GM21529 (cell line): ENCODE results near the gene MBNL3.
A peak's percentile ranks its signal among the peaks of the same experiment; 100 is the strongest.
"Not testable (repeated sequence)": the region's sequence is repeated elsewhere in the genome, so short reads cannot be mapped to it uniquely, and the experiment has no call there.

Experiments used
- ATAC-seq: cut with Tn5 transposase; IDR thresholded peaks from one replicate; pipeline ENCODE4 v1.9.1; 2021; ENCODE audit not compliant: unreplicated experiment

MBNL3 gene

DNA sequence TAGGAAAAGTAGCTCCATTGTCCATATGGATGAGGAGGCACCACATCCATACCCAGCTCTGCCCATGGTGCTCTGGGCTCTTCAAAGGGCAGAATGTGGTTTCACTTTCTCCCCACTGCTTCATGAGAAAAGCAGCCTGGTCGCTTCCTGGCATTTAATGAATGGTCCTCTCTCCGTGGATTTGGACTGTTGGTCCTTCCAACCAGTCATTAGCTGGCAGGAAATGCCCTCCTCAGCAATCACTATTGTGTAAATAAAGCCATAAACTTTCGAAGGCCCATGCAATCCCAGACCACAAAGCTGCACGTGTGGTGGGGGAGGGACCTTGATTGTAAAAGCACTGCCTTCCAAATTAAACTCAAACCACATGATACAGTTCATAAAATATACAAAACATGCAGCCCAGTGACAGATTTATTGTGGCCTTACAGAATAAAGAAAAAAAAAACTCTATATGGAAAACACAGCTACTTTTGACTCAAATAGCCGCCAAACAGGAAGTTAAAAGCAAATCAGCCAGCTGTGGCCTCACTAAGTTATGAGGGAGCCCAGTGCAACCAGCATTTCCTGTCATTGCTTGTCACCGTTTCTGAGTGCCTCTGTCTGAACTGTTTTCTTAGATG is 8.1 kb downstream of the MBNL3 start:
- peak; percentile 90 for ATAC-seq

DNA sequence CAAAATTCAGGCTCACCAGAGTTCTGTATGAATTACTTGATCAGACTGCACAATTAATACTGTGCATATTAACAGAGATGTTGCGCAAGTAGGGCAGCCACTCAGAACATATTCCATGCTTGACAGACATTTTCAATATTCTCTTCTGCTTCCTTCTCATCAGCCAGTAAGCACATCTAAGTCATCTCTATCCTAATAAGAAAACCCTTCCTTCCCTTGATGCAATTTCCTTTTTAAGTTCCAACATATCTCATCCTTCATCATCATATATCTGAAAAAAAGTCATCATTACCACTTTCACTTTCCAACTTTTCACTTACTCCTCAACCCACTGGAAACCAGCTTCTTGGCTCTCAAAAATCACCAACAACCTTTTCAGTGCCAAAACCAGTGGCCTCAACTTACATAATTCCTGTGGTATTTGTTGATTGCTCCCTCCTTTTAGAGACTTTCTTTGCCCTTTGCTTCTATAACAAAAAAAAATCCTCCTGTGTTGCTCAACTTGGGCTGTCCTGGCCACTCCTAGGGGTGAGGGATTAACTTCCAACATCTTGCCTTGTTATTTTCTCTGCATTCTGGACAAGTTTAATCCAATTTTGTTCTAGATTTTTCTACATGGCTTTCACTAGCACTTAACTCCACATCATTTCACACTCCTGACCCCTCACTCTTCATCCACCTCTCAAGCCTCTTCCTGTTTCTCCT is 14.1 kb downstream of the MBNL3 start:
- no peak for ATAC-seq

DNA sequence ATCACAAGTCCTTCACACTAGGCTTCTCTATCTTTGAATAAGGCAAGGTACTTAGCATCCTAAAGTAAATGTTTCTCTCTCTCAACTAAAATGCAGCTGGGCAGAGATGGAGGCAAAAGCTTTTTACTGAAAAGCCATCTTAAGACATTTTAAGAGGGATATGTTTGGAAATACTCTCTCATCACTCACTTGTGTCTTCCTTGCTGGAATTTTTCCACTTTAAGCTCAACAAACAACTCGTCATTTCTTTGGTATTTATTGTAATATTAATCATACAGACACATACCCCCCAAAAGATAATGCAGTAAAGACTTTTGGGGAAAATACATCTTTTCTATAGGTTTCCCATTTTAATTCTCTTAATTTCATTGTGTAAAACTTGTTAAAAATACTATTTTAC is 16.4 kb downstream of the MBNL3 start:
- ATAC-seq, result no peak

DNA sequence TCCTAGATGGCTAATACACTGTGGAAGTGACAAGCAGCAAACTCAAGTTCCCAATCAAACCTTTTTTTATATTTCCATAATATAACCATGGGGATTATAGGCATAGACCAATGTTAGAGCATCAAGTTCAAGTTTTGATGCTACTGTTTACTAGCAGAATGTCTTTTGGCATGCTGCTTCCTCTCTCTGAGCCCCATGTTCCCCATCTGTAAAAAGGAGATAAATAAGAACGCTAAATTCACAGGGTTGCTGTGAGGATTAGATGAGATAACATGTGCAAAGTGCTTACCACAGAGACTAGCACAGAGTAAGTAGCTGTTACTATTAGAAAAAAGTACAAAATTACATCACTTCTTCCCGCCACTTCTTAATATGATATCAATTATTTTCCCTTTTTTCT is 18.0 kb downstream of the MBNL3 start:
- no peak for ATAC-seq

DNA sequence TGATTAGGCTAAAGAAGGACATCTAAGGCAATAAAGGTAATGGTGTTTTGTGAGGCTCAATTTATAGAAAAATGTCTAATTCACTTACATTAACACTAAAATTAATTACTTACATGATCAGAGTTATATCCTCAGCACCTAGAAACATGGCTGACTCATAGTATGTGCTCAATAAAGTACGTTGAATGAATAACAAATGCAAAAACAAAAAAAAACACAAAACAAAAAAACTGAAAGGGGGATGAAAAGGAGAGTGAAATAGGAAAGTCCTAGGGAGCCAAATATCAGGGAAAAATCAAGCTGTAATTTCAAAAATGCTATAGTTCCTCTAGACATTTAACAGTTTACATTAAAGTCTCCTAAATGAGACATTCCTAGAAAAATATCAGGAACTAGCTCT is 18.7 kb downstream of the MBNL3 start:
- ATAC-seq, result no peak

DNA sequence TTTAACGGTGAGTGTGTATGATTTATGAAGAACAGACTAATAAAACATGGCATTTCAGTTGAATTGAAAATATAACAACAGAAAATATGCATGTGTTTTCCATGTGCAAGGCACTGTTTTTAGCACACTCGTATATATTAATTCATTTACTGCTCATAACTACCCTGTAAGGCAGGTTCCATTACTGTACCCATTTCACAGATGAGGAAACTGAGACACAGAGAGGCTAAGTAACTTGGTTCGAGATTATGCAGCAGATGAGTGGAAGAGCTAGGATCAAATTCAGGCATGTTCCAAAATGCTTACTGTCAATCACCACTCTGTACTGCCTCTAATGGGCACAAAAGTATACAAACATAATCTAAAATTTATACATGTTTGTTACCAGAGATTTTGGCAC is 20.4 kb downstream of the MBNL3 start:
- no peak for ATAC-seq

DNA sequence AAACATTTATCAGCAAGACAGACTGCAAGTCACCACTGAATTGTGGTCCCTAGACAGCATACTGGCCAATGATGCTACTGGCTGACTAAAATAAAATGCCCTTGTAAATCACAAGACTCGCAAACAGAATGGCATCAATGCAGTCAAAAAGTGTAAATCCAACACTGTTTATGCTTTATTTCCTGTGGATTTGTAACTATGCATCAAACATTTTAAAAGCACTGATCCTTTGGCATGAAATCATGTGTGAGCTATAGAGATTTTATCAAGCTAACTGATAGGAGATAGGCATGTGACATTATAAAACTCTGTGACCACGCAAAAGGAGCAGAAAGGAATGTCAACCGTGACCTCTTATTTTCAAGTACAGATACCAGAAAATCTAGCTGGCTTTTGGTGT is 20.8 kb downstream of the MBNL3 start:
- ATAC-seq, result no peak

DNA sequence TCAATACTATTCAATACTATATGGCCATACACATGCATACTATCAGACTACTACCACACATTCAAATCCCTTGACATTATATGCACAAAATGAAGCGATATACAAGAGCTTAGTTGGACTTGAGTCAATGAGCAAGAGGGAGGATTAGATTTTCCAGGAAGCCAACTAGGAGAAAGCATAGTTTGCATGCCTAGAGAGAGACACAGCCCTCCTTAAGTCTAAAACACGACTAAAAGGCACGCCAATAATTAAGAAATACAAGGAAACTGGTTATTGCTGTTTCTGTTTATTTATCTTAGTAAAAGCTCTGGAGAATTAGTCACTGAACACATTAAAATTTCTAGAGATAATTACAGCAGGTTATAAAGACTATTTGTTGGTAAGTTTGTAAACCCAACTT is 21.8 kb downstream of the MBNL3 start:
- ATAC-seq, result no peak

DNA sequence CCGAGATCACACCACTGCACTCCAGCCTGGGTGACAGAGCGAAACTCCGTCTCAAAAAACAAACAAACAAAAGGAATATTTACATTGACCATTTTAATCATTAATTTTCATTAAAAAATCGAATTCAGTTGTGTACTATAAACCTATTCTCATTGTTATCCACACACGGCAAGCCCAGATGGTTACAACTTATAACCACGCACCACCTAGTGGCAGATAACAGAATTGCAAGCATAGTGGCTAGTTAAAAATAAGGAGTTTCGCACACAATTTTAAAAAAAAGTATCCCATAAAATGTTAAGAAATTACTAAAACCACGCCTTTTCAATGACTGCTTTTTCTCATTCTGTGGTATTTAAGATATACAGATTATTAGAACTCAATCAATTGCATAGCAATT is 25.4 kb downstream of the MBNL3 start:
- ATAC-seq, result no peak

DNA sequence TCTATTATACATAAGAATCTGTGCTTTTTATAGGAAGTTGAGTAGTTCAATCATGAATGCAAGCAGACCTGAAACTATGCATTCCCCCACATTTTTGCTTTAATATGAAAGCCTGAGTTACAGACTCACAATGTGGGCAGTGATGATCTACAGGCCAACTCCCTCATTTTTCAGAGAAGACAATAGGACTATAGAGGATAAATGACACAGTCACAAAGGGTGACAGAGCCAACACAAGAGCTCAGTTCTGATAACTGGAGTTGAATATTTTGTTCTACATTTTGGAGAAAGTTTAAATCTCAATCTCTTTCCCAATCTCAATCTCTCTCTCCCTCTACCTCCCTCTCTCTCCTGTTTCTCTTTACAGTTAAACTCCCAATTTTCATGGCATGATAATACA is 27.0 kb downstream of the MBNL3 start:
- ATAC-seq, result no peak

DNA sequence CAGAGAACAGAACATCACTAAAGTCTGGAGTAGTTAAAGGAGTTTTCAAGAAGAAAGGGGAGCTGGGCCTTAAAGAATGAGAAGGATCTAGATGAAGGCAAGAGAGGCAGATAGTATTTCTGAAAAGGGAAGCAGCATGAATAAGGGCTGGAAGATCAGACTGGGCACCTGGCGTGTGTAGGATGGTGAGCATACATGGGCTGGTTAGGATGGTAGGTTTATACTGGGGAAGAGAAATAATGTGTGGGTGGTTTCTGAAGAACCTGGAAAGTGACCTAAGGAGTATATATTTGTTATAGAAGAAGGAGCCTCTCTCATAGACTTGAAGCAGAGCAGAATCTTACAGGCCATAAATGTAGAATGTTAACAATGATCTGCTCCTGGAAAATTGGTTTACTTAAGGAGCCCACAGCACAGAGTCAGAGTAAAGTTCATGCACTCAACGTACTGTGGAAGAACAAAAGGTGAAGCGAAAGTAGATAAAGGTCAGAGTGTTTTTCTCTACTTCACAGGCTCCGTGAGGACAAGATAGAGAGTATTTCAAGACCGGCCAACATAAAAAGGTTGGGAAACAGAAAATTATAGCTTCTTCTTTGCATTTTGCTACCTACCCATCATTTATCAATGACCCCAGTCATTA is 35.8 kb downstream of the MBNL3 start:
- no peak for ATAC-seq

DNA sequence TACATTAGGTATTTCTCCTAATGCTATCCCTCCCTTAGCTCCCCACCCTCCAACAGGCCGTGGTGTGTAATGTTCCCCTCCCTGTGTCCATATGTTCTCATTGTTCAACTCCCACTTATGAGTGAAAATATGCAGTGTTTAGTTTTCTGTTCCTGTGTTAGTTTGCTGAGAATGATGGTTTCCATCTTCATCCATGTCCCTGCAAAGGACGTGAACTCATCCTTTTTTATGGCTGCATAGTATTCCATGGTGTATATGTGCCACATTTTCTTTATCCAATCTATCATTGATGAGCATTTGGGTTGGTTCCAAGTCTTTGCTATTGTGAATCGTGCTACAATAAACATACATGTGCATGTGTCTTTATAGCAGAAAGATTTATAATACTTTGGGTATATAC is 42.9 kb downstream of the MBNL3 start:
- ATAC-seq, result not testable (repeated sequence)

DNA sequence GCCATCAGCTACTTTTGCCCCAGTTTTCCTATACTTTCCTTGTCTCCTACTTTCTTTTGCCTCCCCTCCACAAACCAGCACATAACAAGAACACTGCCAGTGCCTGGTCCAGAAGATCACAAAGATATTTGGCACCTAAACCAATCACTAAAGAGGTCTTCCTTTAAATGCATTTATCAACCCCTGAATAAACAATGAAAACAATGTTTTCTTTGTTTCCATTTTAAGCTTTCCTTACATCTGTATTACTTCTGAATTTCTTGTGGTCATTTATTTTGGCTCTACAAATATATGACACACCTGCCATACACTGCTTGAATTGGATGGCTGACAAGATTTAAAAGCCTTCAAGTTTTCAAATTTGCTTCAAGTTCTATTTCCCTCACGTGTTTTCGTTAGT is 43.9 kb downstream of the MBNL3 start:
- no peak for ATAC-seq

DNA sequence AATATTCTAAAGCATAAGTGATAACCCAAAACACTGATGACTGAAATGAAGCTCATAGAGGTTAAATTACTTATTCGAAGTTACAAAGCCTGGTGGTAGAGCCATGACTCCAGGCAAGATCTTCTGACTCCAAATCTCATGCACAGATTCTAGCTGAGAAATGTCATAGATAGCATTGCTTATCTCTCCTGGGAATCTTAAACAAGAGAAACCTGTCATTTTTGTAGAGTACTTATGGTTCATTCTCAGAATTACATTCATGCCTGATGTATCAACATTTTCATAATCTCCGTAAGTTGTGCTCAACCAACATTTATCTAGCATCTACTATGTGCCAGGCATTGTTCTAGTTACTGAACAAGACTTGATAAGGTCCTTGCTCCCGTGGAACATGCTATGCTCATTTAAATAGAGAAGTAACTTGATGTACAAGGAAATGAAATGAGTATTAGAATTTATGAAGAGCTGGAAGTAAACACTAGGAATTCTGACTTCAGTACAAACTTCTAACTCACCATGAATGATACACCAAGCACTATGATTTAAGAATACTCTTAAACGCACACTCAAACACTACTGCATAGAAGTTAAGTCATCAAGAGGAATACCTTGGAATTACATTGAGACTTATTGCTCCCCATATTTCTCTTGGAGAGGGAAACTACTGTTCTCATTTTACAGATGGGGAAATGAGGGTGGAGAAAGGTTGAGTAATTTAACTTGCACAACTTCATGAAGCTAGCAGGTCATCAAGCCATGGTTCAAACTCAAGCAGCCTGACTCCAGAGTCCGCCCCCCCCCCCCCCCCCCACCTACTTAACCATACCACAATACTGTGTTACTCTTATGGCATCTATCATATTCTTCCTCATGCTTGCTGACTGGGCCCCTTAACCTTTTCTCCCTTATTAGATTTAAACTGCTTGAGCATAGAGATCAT is 45.4 kb downstream of the MBNL3 start:
- no peak for ATAC-seq

DNA sequence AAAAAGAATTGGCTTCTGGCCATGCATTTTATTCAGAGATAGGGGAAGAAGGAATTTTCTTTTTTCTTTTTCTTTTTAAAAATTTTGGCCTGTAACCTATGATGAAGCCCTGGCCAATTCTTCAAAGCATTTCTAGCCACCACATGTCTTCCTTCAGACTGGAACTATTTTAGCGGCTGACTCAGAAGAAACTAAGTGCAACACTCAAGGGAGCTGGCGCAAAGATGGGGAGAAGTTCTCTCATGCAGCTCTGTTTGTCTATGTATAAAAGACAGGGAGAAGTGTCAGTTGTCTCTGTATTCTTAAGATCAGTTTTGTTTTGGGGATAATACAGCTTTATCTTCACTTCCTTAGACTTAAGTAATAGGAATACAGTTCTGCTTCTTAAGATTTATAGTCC is 46.1 kb downstream of the MBNL3 start:
- ATAC-seq, result no peak

DNA sequence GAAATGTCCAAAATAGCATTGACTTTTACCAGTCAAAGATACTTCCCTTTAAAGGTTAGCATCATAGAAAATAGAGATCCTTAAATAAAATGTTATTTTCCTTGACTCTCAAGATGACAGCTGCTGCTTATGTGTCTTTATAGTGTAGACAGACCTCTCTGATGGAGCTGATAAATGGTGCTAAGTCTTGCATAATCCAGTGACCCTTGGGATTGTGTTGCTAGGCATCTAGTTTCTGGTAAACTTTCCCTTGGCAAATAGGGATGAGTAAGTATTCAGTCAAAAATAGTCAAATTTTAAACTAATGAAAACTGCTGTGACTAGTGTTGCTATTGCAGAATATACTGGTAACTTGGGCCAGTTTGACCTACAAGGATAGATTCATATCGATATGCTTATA is 53.6 kb downstream of the MBNL3 start:
- ATAC-seq, result no peak

DNA sequence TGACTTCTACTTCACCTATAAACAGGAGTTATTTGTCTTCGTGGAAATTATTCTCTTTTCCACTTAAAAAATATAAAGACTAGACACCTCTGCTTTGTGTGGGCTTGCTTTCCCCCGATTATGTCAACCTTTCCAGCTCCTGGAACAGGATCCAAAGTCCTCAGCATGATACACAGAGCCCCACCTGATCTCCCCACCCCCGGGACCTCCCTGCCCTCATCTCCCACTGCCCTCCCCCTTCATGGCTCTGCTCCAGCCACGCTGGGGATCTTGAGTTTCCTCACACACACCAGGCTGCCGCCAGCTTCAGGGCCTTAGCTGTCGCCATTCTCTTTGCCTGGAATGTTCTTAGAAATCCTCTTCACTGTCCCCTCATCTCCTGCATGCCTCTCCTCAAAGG is 55.3 kb downstream of the MBNL3 start:
- ATAC-seq, result no peak

DNA sequence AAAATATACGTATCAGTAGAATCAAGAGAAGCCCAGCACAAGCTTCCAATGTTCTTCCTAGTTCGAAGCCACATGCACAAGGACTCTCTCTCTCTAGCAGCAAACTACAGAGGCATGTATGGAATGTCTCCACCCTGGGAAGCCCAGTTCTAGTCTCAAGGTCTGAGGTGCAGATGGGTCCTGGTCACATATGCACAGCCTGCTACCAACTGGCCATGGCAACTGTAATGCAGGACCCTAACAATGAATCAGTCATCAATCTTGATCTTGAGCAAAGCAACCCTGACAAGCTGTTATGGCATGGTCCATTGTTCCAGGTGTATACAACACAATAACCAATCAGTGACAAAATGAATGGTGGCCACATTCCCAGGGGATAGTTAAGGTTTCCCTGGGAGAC is 55.8 kb downstream of the MBNL3 start:
- no peak for ATAC-seq

DNA sequence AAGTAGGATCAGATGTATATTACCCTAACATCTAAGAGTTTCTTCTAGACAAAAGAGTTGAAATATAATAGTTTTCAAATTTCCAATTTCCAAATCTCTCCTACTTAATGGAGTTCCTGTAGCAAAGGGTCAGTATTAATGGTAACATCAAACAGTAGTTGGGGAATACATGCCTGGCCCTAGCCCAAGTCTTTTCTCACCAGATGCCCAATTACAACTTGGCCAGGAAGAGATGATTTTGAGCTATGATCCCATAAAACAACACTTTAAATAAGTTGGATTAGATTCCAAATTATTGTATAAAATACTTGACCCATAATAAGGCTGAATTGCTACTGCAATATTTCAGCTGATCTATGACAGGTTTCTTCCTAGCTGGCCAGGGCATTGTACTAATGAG is 59.9 kb downstream of the MBNL3 start:
- ATAC-seq, result no peak

DNA sequence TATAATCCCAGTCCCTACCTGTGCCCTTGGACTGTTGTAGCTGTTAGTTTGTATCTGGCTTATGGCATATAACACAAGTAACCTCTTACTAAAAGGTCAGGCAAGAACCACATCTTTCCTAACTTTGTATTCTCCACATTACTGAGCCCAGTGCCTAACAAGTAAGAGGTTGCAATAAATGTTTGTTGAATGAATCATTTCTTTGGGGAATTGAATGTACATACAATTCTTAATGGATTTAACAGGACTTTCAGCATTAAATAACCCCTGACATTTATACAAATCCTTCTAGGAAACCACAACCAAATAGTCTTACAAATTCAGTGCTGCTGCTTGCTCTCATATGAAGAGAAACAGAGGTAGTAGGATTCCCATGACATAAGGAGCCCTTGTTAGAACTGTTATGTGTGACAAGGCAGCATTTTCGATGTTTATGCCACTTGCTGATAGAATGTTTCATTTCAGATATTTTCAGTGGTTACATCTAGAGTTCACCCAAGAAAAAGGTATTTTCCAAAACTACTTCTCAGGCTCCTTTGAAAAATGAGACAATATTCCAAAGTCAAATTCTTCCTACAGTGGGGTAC is 62.0 kb downstream of the MBNL3 start:
- ATAC-seq, result peak; percentile 67

DNA sequence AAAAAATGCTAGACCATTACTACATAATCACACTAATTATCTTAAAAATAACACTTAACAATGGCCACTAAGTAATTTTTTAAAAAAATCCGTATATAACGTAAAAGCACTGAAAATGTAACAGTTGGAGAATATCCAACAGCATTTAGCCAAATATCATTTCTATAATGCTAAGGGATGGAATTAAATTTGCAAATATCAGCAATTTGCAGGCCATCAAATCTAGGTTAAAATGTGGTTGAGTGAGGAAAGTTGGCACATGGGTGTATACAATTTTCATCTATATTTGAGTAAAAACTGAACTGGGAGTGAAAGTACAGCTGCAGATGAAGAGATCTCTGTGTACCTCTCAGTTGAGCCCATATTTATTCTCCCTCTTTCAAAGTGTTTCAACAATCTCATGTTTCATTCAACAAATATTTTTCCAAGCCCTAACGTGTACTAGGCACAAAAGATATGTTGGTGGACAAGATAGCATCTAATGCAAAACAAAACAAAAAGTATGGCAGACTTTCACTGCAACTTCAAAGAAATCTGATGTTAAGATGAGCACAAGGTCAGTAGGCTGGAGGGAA is 63.0 kb downstream of the MBNL3 start:
- no peak for ATAC-seq
